ENCODE data around the gene ACSM3. TPM values are rescaled to one million over a fixed set of nuclear protein-coding genes. Genes with fewer than 3 reads are reported as not detected.
A peak's percentile ranks its signal among the peaks of the same experiment; 100 is the strongest.

Gene ACSM3
- total and polyA plus RNA-seq, 4 experiments from 2014 or later, result 3.3 to 6.7 (median 5.4) TPM

- intact Hi-C loops (cut with micrococcal nuclease), result no loop called here
- ChIA-PET POLR2A (ENCODE audit: partially characterized antibody) (no interaction called here), CTCF (ENCODE audit: partially characterized antibody) (no interaction called here)
- no peaks in the 10 kb centered on the region for H3K27me3 Mint-ChIP-seq
- no peaks in the 10 kb centered on the region for H3K9me3 ChIP-seq (ENCODE audit: control insufficient read depth in 1 of 2, low read length in 2 of 2)
- H3K36me3 ChIP-seq (ENCODE audit: insufficient read depth, low read length), result peaks cover 43% of the 10 kb centered on the region
- DNase-seq, result no peak
- H3K4me1 Mint-ChIP-seq, result peaks cover 5 to 15% (median 10%) of the 10 kb centered on the region in 4 donors
- no peaks in the 10 kb centered on the region for H3K27me3 ChIP-seq (ENCODE audit: insufficient read depth, low read length)
- H3K36me3 Mint-ChIP-seq, result peaks cover 33 to 46% of the 10 kb centered on the region in 2 donors
- H3K4me3 ChIP-seq (ENCODE audit: low read length in 2 of 2), result no peak overlapping the region
- peak overlapping the region in 2 of 7 donors; percentile 17 to 35 for H3K27ac Mint-ChIP-seq
- no peaks in the 10 kb centered on the region for H3K9me3 Mint-ChIP-seq
- no peak overlapping the region for H3K4me3 Mint-ChIP-seq
- H3K27ac ChIP-seq (ENCODE audit: low read depth, low read length), result no peak overlapping the region
- H3K4me1 ChIP-seq (ENCODE audit: insufficient read depth, low read length), result peaks cover 18% of the 10 kb centered on the region
Observed at GRCh38 chr16:20734782-20735181, 29.0 kb upstream of the ACSM3 start.

GRCh38 chr16:20735490-20735889 lies 28.3 kb upstream of the ACSM3 start:
- Histone ChIP-seq H3K27me3 (ENCODE audit: insufficient read depth, low read length) (no peaks in the 10 kb centered on the region), H3K4me3 (ENCODE audit: low read length in 2 of 2) (no peak overlapping the region), H3K9me3 (ENCODE audit: control insufficient read depth in 1 of 2, low read length in 2 of 2) (no peaks in the 10 kb centered on the region), H3K4me1 (ENCODE audit: insufficient read depth, low read length) (peaks cover 25% of the 10 kb centered on the region), H3K27ac (ENCODE audit: low read depth, low read length) (no peak overlapping the region), H3K36me3 (ENCODE audit: insufficient read depth, low read length) (peaks cover 43% of the 10 kb centered on the region)
- Mint-ChIP-seq H3K9me3 (no peaks in the 10 kb centered on the region), H3K4me3 (no peak overlapping the region), H3K4me1 (peaks cover 8 to 23% (median 15%) of the 10 kb centered on the region in 4 donors), H3K36me3 (peaks cover 33 to 50% of the 10 kb centered on the region in 2 donors), H3K27me3 (no peaks in the 10 kb centered on the region), H3K27ac (peak overlapping the region in 1 of 7 donors; percentile 27)
- CTCF ChIA-PET (ENCODE audit: partially characterized antibody), result no interaction called here
- intact Hi-C loops (cut with micrococcal nuclease), result no loop called here
- no peak for DNase-seq
- POLR2A ChIA-PET (ENCODE audit: partially characterized antibody), result no interaction called here

GRCh38 chr16:20740007-20740883 lies 23.6 kb upstream of the ACSM3 start:
- H3K36me3 Mint-ChIP-seq, result peaks cover 24 to 49% of the 10 kb centered on the region in 2 donors
- peaks cover 15 to 33% (median 23%) of the 10 kb centered on the region in 4 donors for H3K4me1 Mint-ChIP-seq
- ChIA-PET CTCF (ENCODE audit: partially characterized antibody) (interaction anchor here (0.8 to 2.3 kb wide), 3 partner anchors 23 to 66 kb away, joined by 3 to 5 read pairs (median 3); partner anchors contain the start of genes ACSM3, ERI2 and REXO5), POLR2A (ENCODE audit: partially characterized antibody) (interaction anchor here (1.0 to 2.7 kb wide), 11 partner anchors 7 to 1185 kb away, joined by 3 to 32 read pairs (median 5); partner anchors contain the start of genes ACSM3, DCUN1D3, ERI2 and LDAF1)
- peak in 3 of 5 donors; percentile 14 to 29 (median 20) for DNase-seq
- Histone ChIP-seq H3K9me3 (ENCODE audit: control insufficient read depth in 1 of 2, low read length in 2 of 2) (no peaks in the 10 kb centered on the region), H3K27me3 (ENCODE audit: insufficient read depth, low read length) (no peaks in the 10 kb centered on the region), H3K4me1 (ENCODE audit: insufficient read depth, low read length) (peaks cover 34% of the 10 kb centered on the region), H3K27ac (ENCODE audit: low read depth, low read length) (peak overlapping the region; percentile 98), H3K36me3 (ENCODE audit: insufficient read depth, low read length) (peaks cover 36% of the 10 kb centered on the region), H3K4me3 (ENCODE audit: low read length in 2 of 2) (peak overlapping the region; percentile 57 to 90)
- peaks cover 0 to 2% (median 0%) of the 10 kb centered on the region in 8 donors for H3K9me3 Mint-ChIP-seq
- H3K4me3 Mint-ChIP-seq, result peak overlapping the region; percentile 95 to 98 (median 96)
- H3K27me3 Mint-ChIP-seq, result no peaks in the 10 kb centered on the region
- peak overlapping the region; percentile 98 to 99 (median 99) for H3K27ac Mint-ChIP-seq
- intact Hi-C loops (cut with micrococcal nuclease), result loop anchor here (2.0 to 10.0 kb wide), 5 partner anchors 59 to 1813 kb away; partner anchors contain the start of genes CCP110, GDE1 and SMG1

GRCh38 chr16:20740901-20741521 lies 22.8 kb upstream of the ACSM3 start:
- H3K4me3 Mint-ChIP-seq, result peak overlapping the region; percentile 95 to 98 (median 96)
- DNase-seq, result peak; percentile 90 to 92 (median 91)
- peaks cover 0 to 2% (median 0%) of the 10 kb centered on the region in 8 donors for H3K9me3 Mint-ChIP-seq
- peaks cover 34% of the 10 kb centered on the region for H3K4me1 ChIP-seq (ENCODE audit: insufficient read depth, low read length)
- H3K4me3 ChIP-seq (ENCODE audit: low read length in 2 of 2), result peak overlapping the region; percentile 57 to 90
- no peaks in the 10 kb centered on the region for H3K9me3 ChIP-seq (ENCODE audit: control insufficient read depth in 1 of 2, low read length in 2 of 2)
- CTCF ChIA-PET (ENCODE audit: partially characterized antibody), result interaction anchor here (0.8 to 2.3 kb wide), 3 partner anchors 22 to 66 kb away, joined by 3 to 5 read pairs (median 3); partner anchors contain the start of genes ACSM3, ERI2 and REXO5
- no peaks in the 10 kb centered on the region for H3K27me3 ChIP-seq (ENCODE audit: insufficient read depth, low read length)
- peak overlapping the region; percentile 98 for H3K27ac ChIP-seq (ENCODE audit: low read depth, low read length)
- H3K27me3 Mint-ChIP-seq, result no peaks in the 10 kb centered on the region
- peaks cover 16 to 41% of the 10 kb centered on the region in 2 donors for H3K36me3 Mint-ChIP-seq
- POLR2A ChIA-PET (ENCODE audit: partially characterized antibody), result interaction anchor here (0.6 to 2.7 kb wide), 12 partner anchors 8 to 1186 kb away, joined by 3 to 32 read pairs (median 5); partner anchors contain the start of genes ACSM3, DCUN1D3, ERI2 and LDAF1
- H3K36me3 ChIP-seq (ENCODE audit: insufficient read depth, low read length), result peaks cover 29% of the 10 kb centered on the region
- peaks cover 15 to 33% (median 23%) of the 10 kb centered on the region in 4 donors for H3K4me1 Mint-ChIP-seq
- intact Hi-C loops (cut with micrococcal nuclease), result loop anchor here (1.0 to 10.0 kb wide), 8 partner anchors 22 to 1814 kb away; partner anchors contain the start of genes CCP110, DCUN1D3, ERI2 and GDE1
- peak overlapping the region; percentile 98 to 99 (median 99) for H3K27ac Mint-ChIP-seq

GRCh38 chr16:20741554-20742285 lies 22.1 kb upstream of the ACSM3 start, which contains the start of gene THUMPD1:
TSS of gene THUMPD1 (minus strand) at chr16:20741818. CDS start at chr16:20741739, 79 bp downstream.
- Histone ChIP-seq H3K36me3 (ENCODE audit: insufficient read depth, low read length) (peaks cover 22% of the 10 kb centered on the region), H3K27ac (ENCODE audit: low read depth, low read length) (peak within 1 kb of the TSS; percentile 98), H3K4me3 (ENCODE audit: low read length in 2 of 2) (peak within 1 kb of the TSS; percentile 76 to 90), H3K27me3 (ENCODE audit: insufficient read depth, low read length) (no peaks in the 10 kb centered on the region), H3K9me3 (ENCODE audit: control insufficient read depth in 1 of 2, low read length in 2 of 2) (no peaks in the 10 kb centered on the region), H3K4me1 (ENCODE audit: insufficient read depth, low read length) (peaks cover 34% of the 10 kb centered on the region)
- DNase-seq, result peak; percentile 91 to 98 (median 96)
- peaks cover 0 to 6% (median 1%) of the 10 kb centered on the region in 8 donors for H3K9me3 Mint-ChIP-seq
- intact Hi-C loops (cut with micrococcal nuclease), result loop anchor here (1.0 to 10.0 kb wide), 8 partner anchors 22 to 1814 kb away; partner anchors contain the start of genes CCP110, DCUN1D3, ERI2 and GDE1
- H3K4me1 Mint-ChIP-seq, result peaks cover 15 to 33% (median 23%) of the 10 kb centered on the region in 4 donors
- POLR2A ChIA-PET (ENCODE audit: partially characterized antibody), result interaction anchor here (0.6 to 2.7 kb wide), 13 partner anchors 9 to 779 kb away, joined by 3 to 32 read pairs (median 5); partner anchors contain the start of genes ACSM3, DCUN1D3, ERI2 and LDAF1
- peak within 1 kb of the TSS; percentile 98 to 99 (median 99) for H3K27ac Mint-ChIP-seq
- H3K36me3 Mint-ChIP-seq, result peaks cover 10 to 34% of the 10 kb centered on the region in 2 donors
- CTCF ChIA-PET (ENCODE audit: partially characterized antibody), result interaction anchor here (2.3 kb wide), 1 partner anchor 23 kb away, joined by 5 read pairs; no protein-coding TSS in a partner anchor
- no peaks in the 10 kb centered on the region for H3K27me3 Mint-ChIP-seq
- peak within 1 kb of the TSS; percentile 95 to 98 (median 96) for H3K4me3 Mint-ChIP-seq

- H3K4me3 Mint-ChIP-seq, result no peak overlapping the region
- H3K36me3 Mint-ChIP-seq, result peaks cover 9 to 24% of the 10 kb centered on the region in 2 donors
- no peaks in the 10 kb centered on the region for H3K27me3 Mint-ChIP-seq
- Histone ChIP-seq H3K27ac (ENCODE audit: low read depth, low read length) (no peak overlapping the region), H3K4me3 (ENCODE audit: low read length in 2 of 2) (no peak overlapping the region), H3K27me3 (ENCODE audit: insufficient read depth, low read length) (no peaks in the 10 kb centered on the region), H3K4me1 (ENCODE audit: insufficient read depth, low read length) (peaks cover 29% of the 10 kb centered on the region), H3K36me3 (ENCODE audit: insufficient read depth, low read length) (peaks cover 4% of the 10 kb centered on the region), H3K9me3 (ENCODE audit: control insufficient read depth in 1 of 2, low read length in 2 of 2) (peaks cover 0 to 7% of the 10 kb centered on the region in 2 donors)
- peaks cover 11 to 29% (median 18%) of the 10 kb centered on the region in 4 donors for H3K4me1 Mint-ChIP-seq
- intact Hi-C loops (cut with micrococcal nuclease), result loop anchor here (5.0 to 10.0 kb wide), 3 partner anchors 66 to 1816 kb away; partner anchors contain the start of gene SMG1
- DNase-seq, result no peak
- CTCF ChIA-PET (ENCODE audit: partially characterized antibody), result no interaction called here
- POLR2A ChIA-PET (ENCODE audit: partially characterized antibody), result no interaction called here
- H3K9me3 Mint-ChIP-seq, result peaks cover 0 to 19% (median 12%) of the 10 kb centered on the region in 8 donors
- peak overlapping the region in 1 of 7 donors; percentile 17 for H3K27ac Mint-ChIP-seq
Observed at GRCh38 chr16:20743591-20743990, 20.2 kb upstream of the ACSM3 start.
